IPS-15b (cell line): ENCODE measurements around the gene C7orf33.

ENCODE experiments used
- H3K27me3 ChIP-seq: one replicate; pipeline ENCODE4 v1.6.1; 2013; ENCODE audit warnings: low read length; ENCODE audit not compliant: control insufficient read depth, insufficient read depth
- H3K36me3 ChIP-seq: one replicate; pipeline ENCODE4 v1.6.1; 2013; ENCODE audit warnings: low read length; ENCODE audit not compliant: control insufficient read depth, insufficient read depth
- H3K4me1 ChIP-seq: one replicate; pipeline ENCODE4 v1.6.1; 2013; ENCODE audit warnings: mild to moderate bottlenecking, low read length; ENCODE audit not compliant: control insufficient read depth, insufficient read depth
- H3K4me3 ChIP-seq: one replicate; pipeline ENCODE4 v1.5.1; 2013; ENCODE audit warnings: low read depth, low read length
- H3K9ac ChIP-seq: one replicate; pipeline ENCODE4 v1.6.1; 2013; ENCODE audit warnings: low read depth, mild to moderate bottlenecking, low read length
- H3K9me3 ChIP-seq: one replicate; pipeline ENCODE4 v1.6.1; 2013; ENCODE audit warnings: mild to moderate bottlenecking, low read length; ENCODE audit not compliant: control insufficient read depth, insufficient read depth

Gene C7orf33

GRCh38 chr7:148615085-148615730 lies 24.6 kb downstream of the C7orf33 start:
- no peak overlapping the region for H3K4me3 ChIP-seq
- H3K27me3 ChIP-seq: no peaks in the 10 kb centered on the region
- no peak overlapping the region for H3K9ac ChIP-seq
- no peaks in the 10 kb centered on the region for H3K36me3 ChIP-seq
- H3K4me1 ChIP-seq: no peaks in the 10 kb centered on the region
- H3K9me3 ChIP-seq: no peaks in the 10 kb centered on the region

- H3K27me3 ChIP-seq: no peaks in the 10 kb centered on the region
- H3K9me3 ChIP-seq: no peaks in the 10 kb centered on the region
- H3K9ac ChIP-seq: no peak overlapping the region
- no peaks in the 10 kb centered on the region for H3K36me3 ChIP-seq
- H3K4me3 ChIP-seq: no peak overlapping the region
- H3K4me1 ChIP-seq: peaks cover 8% of the 10 kb centered on the region
Measured at GRCh38 chr7:148620749-148621359, 30.3 kb downstream of the C7orf33 start.

GRCh38 chr7:148621563-148621962 lies 31.0 kb downstream of the C7orf33 start:
- no peaks in the 10 kb centered on the region for H3K27me3 ChIP-seq
- peaks cover 8% of the 10 kb centered on the region for H3K4me1 ChIP-seq
- H3K36me3 ChIP-seq: no peaks in the 10 kb centered on the region
- no peaks in the 10 kb centered on the region for H3K9me3 ChIP-seq
- no peak overlapping the region for H3K4me3 ChIP-seq
- no peak overlapping the region for H3K9ac ChIP-seq

- no peaks in the 10 kb centered on the region for H3K36me3 ChIP-seq
- H3K9ac ChIP-seq: no peak overlapping the region
- H3K4me1 ChIP-seq: peaks cover 10% of the 10 kb centered on the region
- H3K27me3 ChIP-seq: no peaks in the 10 kb centered on the region
- H3K9me3 ChIP-seq: no peaks in the 10 kb centered on the region
- no peak overlapping the region for H3K4me3 ChIP-seq
Measured at GRCh38 chr7:148622887-148623585, 32.5 kb downstream of the C7orf33 start.

GRCh38 chr7:148623586-148624282 lies 33.2 kb downstream of the C7orf33 start:
- H3K9ac ChIP-seq: no peak overlapping the region
- H3K36me3 ChIP-seq: no peaks in the 10 kb centered on the region
- no peaks in the 10 kb centered on the region for H3K27me3 ChIP-seq
- peaks cover 10% of the 10 kb centered on the region for H3K4me1 ChIP-seq
- no peak overlapping the region for H3K4me3 ChIP-seq
- H3K9me3 ChIP-seq: no peaks in the 10 kb centered on the region

GRCh38 chr7:148624735-148625134 lies 34.2 kb downstream of the C7orf33 start:
- H3K9ac ChIP-seq: no peak overlapping the region
- peaks cover 10% of the 10 kb centered on the region for H3K4me1 ChIP-seq
- H3K36me3 ChIP-seq: no peaks in the 10 kb centered on the region
- no peaks in the 10 kb centered on the region for H3K27me3 ChIP-seq
- H3K4me3 ChIP-seq: no peak overlapping the region
- H3K9me3 ChIP-seq: no peaks in the 10 kb centered on the region

GRCh38 chr7:148625342-148625741 lies 34.8 kb downstream of the C7orf33 start:
- Histone ChIP-seq H3K27me3 (no peaks in the 10 kb centered on the region), H3K4me3 (no peak overlapping the region), H3K9ac (no peak overlapping the region), H3K36me3 (no peaks in the 10 kb centered on the region), H3K9me3 (no peaks in the 10 kb centered on the region), H3K4me1 (peaks cover 10% of the 10 kb centered on the region)

- H3K4me1 ChIP-seq: peaks cover 4% of the 10 kb centered on the region
- no peaks in the 10 kb centered on the region for H3K27me3 ChIP-seq
- H3K9me3 ChIP-seq: no peaks in the 10 kb centered on the region
- no peaks in the 10 kb centered on the region for H3K36me3 ChIP-seq
- no peak overlapping the region for H3K4me3 ChIP-seq
- no peak overlapping the region for H3K9ac ChIP-seq
Measured at GRCh38 chr7:148626828-148627227, 36.3 kb downstream of the C7orf33 start.

GRCh38 chr7:148628011-148628410 lies 37.4 kb downstream of the C7orf33 start:
- Histone ChIP-seq H3K27me3 (no peaks in the 10 kb centered on the region), H3K4me1 (peaks cover 4% of the 10 kb centered on the region), H3K4me3 (no peak overlapping the region), H3K9me3 (no peaks in the 10 kb centered on the region), H3K36me3 (no peaks in the 10 kb centered on the region), H3K9ac (no peak overlapping the region)

- Histone ChIP-seq H3K9me3 (no peaks in the 10 kb centered on the region), H3K36me3 (no peaks in the 10 kb centered on the region), H3K4me1 (peaks cover 2% of the 10 kb centered on the region), H3K4me3 (no peak overlapping the region), H3K27me3 (no peaks in the 10 kb centered on the region), H3K9ac (no peak overlapping the region)
Measured at GRCh38 chr7:148630078-148630477, 39.5 kb downstream of the C7orf33 start.

GRCh38 chr7:148633761-148634160 lies 43.2 kb downstream of the C7orf33 start:
- H3K4me3 ChIP-seq: no peak overlapping the region
- H3K27me3 ChIP-seq: no peaks in the 10 kb centered on the region
- no peaks in the 10 kb centered on the region for H3K36me3 ChIP-seq
- no peaks in the 10 kb centered on the region for H3K4me1 ChIP-seq
- no peaks in the 10 kb centered on the region for H3K9me3 ChIP-seq
- H3K9ac ChIP-seq: no peak overlapping the region
